Prostate gland (tissue), 2 donors: ENCODE data around the gene GTSE1. TPM values are rescaled to one million over a fixed set of nuclear protein-coding genes. Genes with fewer than 3 reads are reported as not detected.

ENCODE experiments used
- DNase-seq: peaks from one replicate; pipeline ENCODE4 v3.0.0-alpha.2; 2019; ENCODE audit warnings: low spot score
- H3K27ac ChIP-seq, 2 donors: fragments of 200-600 bp; sonication (generic); 2 replicates each; pipeline ENCODE4 v1.5.1; 2017 to 2019
- H3K27me3 ChIP-seq: fragments of 200-600 bp; sonication (generic); replicated peaks from 2 replicates; pipeline ENCODE4 v1.5.1; 2019; ENCODE audit not compliant: insufficient read depth
- H3K36me3 ChIP-seq, 2 donors: fragments of 200-600 bp; sonication (generic); 1 replicate in 1 of 2; 2 replicates in 1 of 2; pipeline versions ENCODE4 v1.5.1 to v1.8.1; 2017 to 2019
- H3K4me1 ChIP-seq: fragments of 200-600 bp; sonication (generic); replicated peaks from 2 replicates; pipeline ENCODE4 v1.5.1; 2019
- H3K4me3 ChIP-seq, 2 donors: fragments of 200-600 bp; sonication (generic); 2 replicates each; pipeline ENCODE4 v1.5.1; 2017 to 2019
- H3K9me3 ChIP-seq: fragments of 200-600 bp; sonication (generic); 2 replicates; pipeline ENCODE4 v1.5.1; 2017
- POLR2A ChIP-seq: fragments of 450-650 bp; IDR thresholded peaks from one replicate; pipeline ENCODE4 v1.6.1; 2016; ENCODE audit warnings: antibody characterized with exemption, mild to moderate bottlenecking
- POLR2AphosphoS5 ChIP-seq: sonication (generic); formaldehyde crosslinking; IDR thresholded peaks from one replicate; pipeline ENCODE4 v1.6.1; 2017; ENCODE audit warnings: antibody characterized with exemption
- WGBS: methylation state at CpG from one replicate; pipeline ENCODE4 v1.1.5; 2018; 5-methylcytosine and 5-hydroxymethylcytosine counted together
- intact Hi-C: fragments of 100-400 bp; cut with DNase I; formaldehyde crosslinking; loops from one replicate; pipeline ENCODE4 v1.14.2; 2022
- total RNA-seq, 2 donors: library from RNA; depleted of rRNA; stranded (reverse); fragments of >200 nt; gene quantifications; one replicate each; pipeline ENCODE4 v1.1.0, GENCODE V29; 2016
- TF ChIP-seq, protein P1 (sequence below), 4 experiments: fragments of 200-600 bp in 2 of 4; fragments of 450-650 bp in 2 of 4; sonication (generic) in 2 of 4; IDR thresholded peaks; 1 replicate in 3 of 4; 2 replicates in 1 of 4; pipeline ENCODE4 v1.5.1; 2016 to 2019; ENCODE audit warnings: antibody characterized with exemption in 4 of 4, mild to moderate bottlenecking in 2 of 4, moderate library complexity in 2 of 4

Gene GTSE1
- total RNA-seq, 2 donors from 2014 or later: 0.46 to 4.8 TPM

DNA sequence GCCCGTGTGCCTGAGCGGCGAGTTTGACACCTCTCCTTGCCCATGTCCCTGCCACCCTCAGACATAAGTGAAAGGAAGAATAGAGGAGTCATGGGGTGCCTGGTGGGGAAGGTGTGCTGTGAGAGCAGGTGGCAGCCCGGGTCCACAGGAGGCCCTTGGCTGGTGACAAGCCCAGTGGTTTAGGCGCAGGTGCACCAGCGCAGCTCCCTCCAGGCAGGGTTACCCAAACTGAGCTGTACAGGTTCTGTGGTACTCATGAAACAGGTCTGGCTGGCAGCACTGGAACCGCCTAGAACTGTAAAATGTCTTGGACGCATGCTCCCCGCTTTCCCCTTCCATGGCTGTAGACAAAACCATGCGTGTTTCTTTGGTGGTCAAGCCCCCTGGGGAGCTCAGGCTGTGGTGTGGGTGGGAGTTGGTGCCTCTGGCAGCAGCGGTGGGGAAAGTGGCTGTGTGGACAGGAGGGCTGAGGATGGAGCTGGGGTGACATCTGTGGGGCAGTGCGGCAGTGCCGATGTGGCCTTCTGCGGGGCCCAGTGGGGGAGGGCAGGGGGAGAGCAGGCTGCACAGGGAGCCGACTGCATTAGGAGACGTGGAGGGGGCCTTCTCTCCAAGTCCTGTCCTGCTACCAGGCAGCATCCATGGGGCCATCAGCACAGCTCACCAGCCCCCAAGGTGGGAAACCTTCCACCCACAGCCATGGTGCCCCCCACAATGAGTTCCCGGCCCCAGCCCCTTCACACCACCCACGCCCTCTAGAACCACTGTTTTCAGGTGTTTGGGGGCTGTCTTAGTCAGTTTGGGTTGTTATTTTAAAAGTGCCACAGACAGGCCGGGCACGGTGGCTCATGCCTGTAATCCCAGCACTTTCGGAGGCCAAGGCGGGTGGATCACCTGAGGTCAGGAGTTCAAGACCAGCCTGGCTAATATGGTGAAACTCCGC lies 5.6 kb upstream of the GTSE1 start:
- Histone ChIP-seq H3K36me3 (peaks cover 0 to 8% of the 10 kb centered on the region in 2 donors), H3K4me3 (no peak overlapping the region), H3K27me3 (no peaks in the 10 kb centered on the region), H3K4me1 (no peaks in the 10 kb centered on the region), H3K9me3 (no peaks in the 10 kb centered on the region), H3K27ac (no peak overlapping the region)
- 96% methylated on average over 23 of the region's 23 CpGs for WGBS
- intact Hi-C loops: no loop called here
- no peak for DNase-seq
- TF ChIP-seq POLR2A: no peak
- TF ChIP-seq, protein P1, sequence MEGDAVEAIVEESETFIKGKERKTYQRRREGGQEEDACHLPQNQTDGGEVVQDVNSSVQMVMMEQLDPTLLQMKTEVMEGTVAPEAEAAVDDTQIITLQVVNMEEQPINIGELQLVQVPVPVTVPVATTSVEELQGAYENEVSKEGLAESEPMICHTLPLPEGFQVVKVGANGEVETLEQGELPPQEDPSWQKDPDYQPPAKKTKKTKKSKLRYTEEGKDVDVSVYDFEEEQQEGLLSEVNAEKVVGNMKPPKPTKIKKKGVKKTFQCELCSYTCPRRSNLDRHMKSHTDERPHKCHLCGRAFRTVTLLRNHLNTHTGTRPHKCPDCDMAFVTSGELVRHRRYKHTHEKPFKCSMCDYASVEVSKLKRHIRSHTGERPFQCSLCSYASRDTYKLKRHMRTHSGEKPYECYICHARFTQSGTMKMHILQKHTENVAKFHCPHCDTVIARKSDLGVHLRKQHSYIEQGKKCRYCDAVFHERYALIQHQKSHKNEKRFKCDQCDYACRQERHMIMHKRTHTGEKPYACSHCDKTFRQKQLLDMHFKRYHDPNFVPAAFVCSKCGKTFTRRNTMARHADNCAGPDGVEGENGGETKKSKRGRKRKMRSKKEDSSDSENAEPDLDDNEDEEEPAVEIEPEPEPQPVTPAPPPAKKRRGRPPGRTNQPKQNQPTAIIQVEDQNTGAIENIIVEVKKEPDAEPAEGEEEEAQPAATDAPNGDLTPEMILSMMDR (IDR thresholded peaks at IDR 0.05): no peak
- TF ChIP-seq POLR2AphosphoS5: no peak

DNA sequence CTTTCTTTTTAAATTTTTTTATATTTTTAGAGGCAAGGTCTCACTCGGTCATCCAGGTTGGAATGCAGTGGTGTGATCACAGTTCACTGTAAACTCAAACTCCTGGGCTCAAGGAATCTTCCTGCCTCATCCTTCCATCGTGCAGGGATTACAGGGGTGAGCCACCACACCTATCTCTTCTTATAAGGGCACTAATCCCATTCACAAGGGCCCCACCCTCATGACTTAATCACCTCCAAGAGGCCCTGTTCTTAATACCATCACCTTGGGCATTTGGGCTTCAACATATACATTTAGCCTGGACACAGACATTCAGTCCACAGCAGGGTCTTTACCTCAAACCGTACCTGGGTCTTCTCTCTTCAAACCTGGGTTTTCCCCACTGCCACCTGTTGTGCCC lies 4.5 kb upstream of the GTSE1 start:
- intact Hi-C loops: no loop called here

DNA sequence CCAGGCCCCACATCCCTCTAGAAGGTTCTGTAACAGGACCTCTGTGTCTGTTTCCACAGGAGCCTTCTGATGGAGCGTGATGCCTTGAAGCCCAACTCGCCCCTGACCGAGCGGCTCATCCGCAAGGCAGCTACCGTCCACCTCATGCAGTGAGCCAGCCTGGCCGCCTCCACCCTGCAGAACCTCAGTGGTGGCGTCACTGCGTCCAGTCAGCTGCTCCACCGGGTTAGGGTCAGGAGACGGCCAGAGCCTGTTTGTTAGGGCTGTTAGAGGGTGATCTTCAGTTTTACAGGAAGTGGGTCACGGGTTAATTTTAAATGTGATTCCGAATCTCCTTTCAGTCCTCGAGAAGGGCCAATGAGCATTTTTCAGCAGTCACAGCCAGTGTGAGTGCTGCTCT lies 3.9 kb upstream of the GTSE1 start:
- Histone ChIP-seq H3K27ac (no peak overlapping the region), H3K27me3 (no peaks in the 10 kb centered on the region), H3K4me3 (no peak overlapping the region), H3K9me3 (no peaks in the 10 kb centered on the region), H3K4me1 (no peaks in the 10 kb centered on the region), H3K36me3 (peaks cover 0 to 8% of the 10 kb centered on the region in 2 donors)
- TF ChIP-seq, protein P1 (IDR thresholded peaks at IDR 0.05): no peak
- no peak for TF ChIP-seq POLR2AphosphoS5
- no peak for TF ChIP-seq POLR2A
- DNase-seq: no peak
- intact Hi-C loops: no loop called here
- WGBS: 95% methylated on average over 9 of the region's 14 CpGs

More for the DNA sequence above, 4.5 kb upstream of the GTSE1 start:
- Histone ChIP-seq H3K4me1 (no peaks in the 10 kb centered on the region), H3K4me3 (no peak overlapping the region), H3K27me3 (no peaks in the 10 kb centered on the region), H3K36me3 (peaks cover 0 to 8% of the 10 kb centered on the region in 2 donors), H3K27ac (no peak overlapping the region), H3K9me3 (no peaks in the 10 kb centered on the region)
- TF ChIP-seq, protein P1 (IDR thresholded peaks at IDR 0.05): no peak
- TF ChIP-seq POLR2A: no peak
- no peak for TF ChIP-seq POLR2AphosphoS5
- 97% methylated on average over 3 of the region's 3 CpGs for WGBS
- DNase-seq: no peak

DNA sequence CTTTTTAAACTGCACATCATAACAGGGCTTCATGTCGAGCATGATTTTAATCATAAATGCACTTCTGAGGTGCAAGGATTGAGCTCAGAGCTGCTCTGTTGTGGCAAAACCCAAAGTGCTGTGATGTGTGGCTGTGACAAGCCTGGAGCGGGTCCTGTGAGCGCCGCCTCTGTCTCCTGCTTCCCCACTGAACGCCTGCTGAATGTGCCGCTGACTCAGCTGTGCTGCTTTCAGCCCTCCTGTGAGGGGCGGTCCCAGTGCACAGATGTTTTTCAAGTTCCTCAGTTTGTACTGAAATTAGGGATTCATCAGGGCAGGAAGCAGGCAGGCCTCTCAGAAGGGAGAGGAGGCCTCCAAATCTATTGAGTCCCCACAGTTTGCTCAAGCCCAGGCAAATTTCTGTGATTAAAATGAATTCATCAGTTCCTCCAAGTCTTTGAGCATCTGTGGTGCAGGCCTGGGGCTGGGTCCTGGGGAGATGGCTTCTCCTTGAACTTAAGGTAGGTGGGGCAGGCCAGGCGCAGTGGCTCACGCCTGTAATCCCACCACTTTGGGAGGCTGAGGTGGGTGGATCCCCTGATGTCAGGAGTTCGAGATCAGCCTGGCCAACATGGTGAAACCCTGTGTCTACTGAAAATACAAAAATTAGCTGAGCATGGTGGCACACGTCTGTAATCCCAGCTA lies 3.0 kb upstream of the GTSE1 start:
- Histone ChIP-seq H3K9me3 (no peaks in the 10 kb centered on the region), H3K27ac (no peak overlapping the region), H3K4me1 (no peaks in the 10 kb centered on the region), H3K36me3 (peaks cover 0 to 8% of the 10 kb centered on the region in 2 donors), H3K4me3 (no peak overlapping the region), H3K27me3 (no peaks in the 10 kb centered on the region)
- DNase-seq: no peak
- intact Hi-C loops: no loop called here
- TF ChIP-seq, protein P1 (IDR thresholded peaks at IDR 0.05): no peak
- no peak for TF ChIP-seq POLR2AphosphoS5
- 90% methylated on average over 11 of the region's 11 CpGs for WGBS
